T-helper 17 cell (primary cell): ENCODE measurements around the gene HOXA4. TPM values are rescaled to one million over a fixed set of nuclear protein-coding genes. Genes with fewer than 3 reads are reported as not detected.

Experiments used
- ATAC-seq: fragments of 150-1000 bp; cut with Tn5 transposase; 2 replicates; pipeline ENCODE4 v1.10.0; 2021; ENCODE audit warnings: mild to moderate bottlenecking, moderate library complexity
- DNase-seq, 3 donors: peaks; one replicate each; pipeline versions ENCODE4 v3.0.0 to v3.0.0-alpha.2; 2020 to 2021
- H3K9me3 ChIP-seq: one replicate; pipeline ENCODE4 v1.7.0; 2013; ENCODE audit warnings: low read length, mild to moderate bottlenecking; ENCODE audit not compliant: control insufficient read depth, poor library complexity, severe bottlenecking
- H3K27ac Mint-ChIP-seq: one replicate; pipeline ENCODE4 v1.8.0; 2022; ENCODE audit warnings: mild to moderate bottlenecking, moderate library complexity, mixed read lengths
- H3K27me3 Mint-ChIP-seq: one replicate; pipeline ENCODE4 v1.8.0; 2022; ENCODE audit warnings: mixed read lengths
- H3K36me3 Mint-ChIP-seq: one replicate; pipeline ENCODE4 v1.8.0; 2022; ENCODE audit warnings: low read depth, mixed read lengths
- H3K4me1 Mint-ChIP-seq: one replicate; pipeline ENCODE4 v1.8.0; 2022; ENCODE audit warnings: mild to moderate bottlenecking, mixed read lengths
- H3K4me3 Mint-ChIP-seq: one replicate; pipeline ENCODE4 v1.8.0; 2022; ENCODE audit warnings: mild to moderate bottlenecking, moderate library complexity, mixed read lengths
- total RNA-seq, 4 donors: library from RNA in 2 of 4; stranded (reverse) in 2 of 4; gene quantifications; one replicate each; pipeline ENCODE4 v1.2.3 and lab custom pipeline; 2022 to 2026

The HOXA4 gene
- total RNA-seq, 2 donors from 2014 or later, result 0.26 TPM; not detected in 1

DNA sequence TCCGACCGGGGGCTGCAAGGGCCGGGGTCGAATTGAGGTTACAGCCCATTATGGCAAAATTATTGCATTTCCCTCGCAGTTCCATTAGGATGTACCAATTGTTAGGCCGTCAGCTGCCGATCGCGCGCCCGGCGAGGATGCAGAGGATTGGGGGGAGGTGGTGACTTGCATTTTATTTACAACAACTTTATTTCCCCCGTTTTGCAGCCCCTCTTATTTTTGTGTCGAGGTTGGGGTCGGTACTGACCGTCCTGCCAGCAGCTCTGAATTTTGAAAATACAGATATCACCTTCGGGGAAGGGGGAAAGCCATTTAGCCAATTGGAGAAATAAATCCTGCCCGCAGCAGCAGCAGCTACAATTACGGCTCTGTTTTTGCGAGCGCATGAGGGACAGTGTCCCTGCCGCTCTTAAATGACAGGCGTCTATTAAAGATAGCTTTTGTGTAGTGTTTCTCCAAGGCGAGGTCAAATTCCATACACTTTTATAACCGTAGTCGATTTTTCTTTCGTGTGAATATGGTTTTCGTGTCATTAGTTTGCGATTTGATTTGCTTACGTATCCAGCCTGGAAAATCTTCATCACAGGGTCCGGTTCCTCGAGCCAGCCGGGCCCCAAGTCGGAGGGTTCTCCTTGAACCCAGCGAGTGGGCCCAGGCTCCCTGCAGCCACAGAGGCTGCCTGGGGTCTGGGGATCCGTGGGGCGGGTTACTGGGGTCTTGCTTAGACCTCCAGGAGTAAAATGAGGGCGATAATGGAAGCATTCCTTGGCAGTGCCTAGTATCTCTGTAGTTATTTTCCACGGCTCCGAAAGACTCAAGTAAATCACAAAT lies 13.6 kb upstream of the HOXA4 start:
- H3K4me3 Mint-ChIP-seq, result no peak overlapping the region
- H3K4me1 Mint-ChIP-seq, result peaks cover 10% of the 10 kb centered on the region
- H3K27ac Mint-ChIP-seq, result no peak overlapping the region
- H3K9me3 ChIP-seq, result no peaks in the 10 kb centered on the region
- no peak for DNase-seq
- ATAC-seq, result no peak
- H3K36me3 Mint-ChIP-seq, result peaks cover 2% of the 10 kb centered on the region
- H3K27me3 Mint-ChIP-seq, result peaks cover 64% of the 10 kb centered on the region

- H3K27me3 Mint-ChIP-seq, result peaks cover 62% of the 10 kb centered on the region
- DNase-seq (no peak), ATAC-seq (no peak)
- no peaks in the 10 kb centered on the region for H3K9me3 ChIP-seq
- H3K36me3 Mint-ChIP-seq, result peaks cover 2% of the 10 kb centered on the region
- peaks cover 10% of the 10 kb centered on the region for H3K4me1 Mint-ChIP-seq
- H3K27ac Mint-ChIP-seq, result no peak within 1 kb of the TSS
- H3K4me3 Mint-ChIP-seq, result no peak within 1 kb of the TSS
Observed at GRCh38 chr7:27143023-27143949, 12.7 kb upstream of the HOXA4 start, which contains the start of gene HOXA5. Gene HOXA5 (minus strand): TSS chr7:27143681. CDS start chr7:27143607, 74 bp downstream.

- no peak overlapping the region for H3K27ac Mint-ChIP-seq
- H3K36me3 Mint-ChIP-seq, result peaks cover 2% of the 10 kb centered on the region
- H3K4me3 Mint-ChIP-seq, result no peak overlapping the region
- H3K4me1 Mint-ChIP-seq, result peaks cover 6% of the 10 kb centered on the region
- DNase-seq, result no peak
- no peak for ATAC-seq
- no peaks in the 10 kb centered on the region for H3K9me3 ChIP-seq
- H3K27me3 Mint-ChIP-seq, result peaks cover 64% of the 10 kb centered on the region
Observed at GRCh38 chr7:27142580-27143022, 12.0 kb upstream of the HOXA4 start.

GRCh38 chr7:27141923-27142579 lies 11.5 kb upstream of the HOXA4 start:
- Mint-ChIP-seq H3K4me1 (peaks cover 6% of the 10 kb centered on the region), H3K36me3 (peaks cover 2% of the 10 kb centered on the region), H3K27me3 (peaks cover 64% of the 10 kb centered on the region), H3K4me3 (no peak overlapping the region), H3K27ac (no peak overlapping the region)
- ATAC-seq, result no peak
- no peak for DNase-seq
- H3K9me3 ChIP-seq, result peaks cover 2% of the 10 kb centered on the region

DNA sequence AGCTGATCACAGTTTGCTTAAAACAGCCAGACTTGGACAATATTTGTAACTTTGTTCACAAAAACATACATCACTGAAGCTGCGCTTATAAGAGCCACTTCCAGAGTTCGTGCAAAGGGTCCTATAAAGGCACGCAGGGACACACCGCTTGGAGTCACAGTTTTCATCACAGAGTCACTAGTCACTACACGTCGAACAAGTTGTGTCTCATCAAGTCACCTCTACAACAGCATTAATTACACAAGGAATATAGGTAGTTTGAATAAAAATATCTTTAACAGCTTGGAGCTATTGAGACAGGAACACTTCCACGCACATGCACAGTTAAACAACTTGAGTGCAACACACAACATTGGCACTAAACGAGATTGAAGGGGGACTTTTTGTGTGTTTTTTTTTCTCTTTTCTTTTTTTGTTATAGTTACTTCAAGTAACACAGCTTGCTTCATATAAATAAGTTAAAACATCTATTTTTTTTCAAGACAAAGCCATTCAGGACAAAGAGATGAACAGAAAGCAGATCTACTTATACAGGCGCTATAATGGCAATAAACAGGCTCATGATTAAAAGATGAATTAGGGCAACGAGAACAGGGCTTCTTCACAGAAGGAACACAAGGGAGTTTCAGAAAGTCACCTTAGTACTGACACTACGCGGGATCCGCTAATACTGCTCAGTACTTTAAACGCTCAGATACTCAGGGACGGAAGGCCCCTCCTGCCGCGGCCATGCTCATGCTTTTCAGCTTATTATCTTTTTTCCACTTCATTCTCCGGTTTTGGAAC lies 10.8 kb upstream of the HOXA4 start:
- Mint-ChIP-seq H3K27me3 (peaks cover 64% of the 10 kb centered on the region), H3K36me3 (no peaks in the 10 kb centered on the region), H3K27ac (no peak overlapping the region), H3K4me1 (peaks cover 4% of the 10 kb centered on the region), H3K4me3 (no peak overlapping the region)
- no peak for ATAC-seq
- peaks cover 2% of the 10 kb centered on the region for H3K9me3 ChIP-seq
- DNase-seq, result no peak

DNA sequence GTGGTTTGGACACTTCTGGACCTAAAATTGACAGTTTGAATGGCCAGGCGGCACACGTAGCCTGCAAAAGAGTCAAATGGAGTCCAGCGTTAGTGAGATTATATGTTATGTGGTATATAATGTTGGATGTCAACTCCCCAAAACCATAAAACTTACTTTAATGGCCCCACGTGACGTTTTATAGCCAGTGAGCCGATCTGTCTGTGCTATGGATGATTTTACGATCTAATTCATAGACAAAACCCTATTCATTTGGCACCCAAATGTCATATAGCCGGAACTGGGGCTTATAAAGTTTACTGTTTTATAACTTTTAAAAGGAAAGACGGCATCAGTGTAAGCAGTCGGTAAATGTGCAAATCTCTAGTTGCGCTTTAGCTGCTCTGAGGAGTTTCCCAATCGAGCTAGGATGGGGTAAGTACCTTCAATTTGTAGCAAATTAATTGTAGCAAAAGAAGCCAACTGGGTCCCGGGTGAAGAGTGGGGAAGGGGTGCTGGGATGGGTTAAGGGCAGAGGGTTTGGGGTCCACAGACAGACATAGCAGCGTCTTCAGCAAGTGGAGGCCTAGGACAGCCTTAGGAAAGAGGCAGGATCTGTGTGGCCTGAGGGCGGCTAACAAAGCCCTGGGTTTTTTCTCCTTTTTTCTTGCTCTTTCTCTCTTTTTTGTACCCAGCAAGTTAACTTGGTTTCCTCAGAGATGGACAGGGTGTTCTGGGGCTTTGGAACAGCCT lies 9.7 kb upstream of the HOXA4 start:
- no peak for DNase-seq
- H3K9me3 ChIP-seq, result peaks cover 2% of the 10 kb centered on the region
- peaks cover 6% of the 10 kb centered on the region for H3K4me1 Mint-ChIP-seq
- H3K36me3 Mint-ChIP-seq, result no peaks in the 10 kb centered on the region
- peaks cover 64% of the 10 kb centered on the region for H3K27me3 Mint-ChIP-seq
- no peak overlapping the region for H3K4me3 Mint-ChIP-seq
- ATAC-seq, result no peak
- no peak overlapping the region for H3K27ac Mint-ChIP-seq

DNA sequence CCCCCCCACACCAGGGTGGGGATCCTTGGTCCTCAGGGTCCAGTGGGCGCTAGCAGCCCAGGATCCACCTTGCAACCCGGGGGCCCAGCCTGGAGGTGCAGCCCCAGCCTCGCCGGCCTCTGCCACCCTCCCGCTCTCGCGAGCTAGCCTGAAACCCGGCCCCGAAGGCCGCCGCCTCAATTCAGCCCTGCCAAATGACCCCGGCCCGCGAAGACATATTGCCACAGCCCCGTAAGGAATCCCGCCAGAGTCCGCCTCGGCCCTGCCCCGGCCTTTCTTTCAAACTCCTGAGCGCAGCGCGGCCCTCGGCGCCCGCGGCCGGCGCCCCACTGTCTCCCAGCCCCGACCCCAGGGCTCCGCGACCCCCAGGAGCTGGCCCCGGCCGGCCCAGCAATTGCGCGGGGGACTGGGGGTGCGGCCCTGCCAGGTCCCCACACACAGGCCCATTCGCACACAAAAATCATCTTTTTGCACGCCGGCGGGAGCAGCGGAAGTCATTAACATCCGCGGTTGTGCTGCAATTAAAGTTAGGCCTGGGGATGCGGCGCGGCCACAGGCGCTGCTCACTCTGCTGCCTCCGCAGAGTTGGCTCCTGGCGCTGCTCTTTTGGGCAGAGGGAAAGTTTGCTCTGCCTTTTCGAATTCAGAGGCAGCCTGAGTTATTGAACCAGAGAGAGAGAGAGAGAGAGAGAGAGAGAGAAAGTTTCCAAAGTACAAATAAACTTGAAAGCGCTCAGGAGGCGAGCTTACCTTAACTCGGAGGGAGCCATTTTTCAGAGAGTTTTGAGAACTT lies 9.0 kb upstream of the HOXA4 start:
- Mint-ChIP-seq H3K4me1 (peaks cover 6% of the 10 kb centered on the region), H3K27me3 (peaks cover 67% of the 10 kb centered on the region), H3K36me3 (no peaks in the 10 kb centered on the region), H3K4me3 (no peak overlapping the region), H3K27ac (no peak overlapping the region)
- ATAC-seq, result no peak
- peaks cover 2% of the 10 kb centered on the region for H3K9me3 ChIP-seq
- no peak for DNase-seq

DNA sequence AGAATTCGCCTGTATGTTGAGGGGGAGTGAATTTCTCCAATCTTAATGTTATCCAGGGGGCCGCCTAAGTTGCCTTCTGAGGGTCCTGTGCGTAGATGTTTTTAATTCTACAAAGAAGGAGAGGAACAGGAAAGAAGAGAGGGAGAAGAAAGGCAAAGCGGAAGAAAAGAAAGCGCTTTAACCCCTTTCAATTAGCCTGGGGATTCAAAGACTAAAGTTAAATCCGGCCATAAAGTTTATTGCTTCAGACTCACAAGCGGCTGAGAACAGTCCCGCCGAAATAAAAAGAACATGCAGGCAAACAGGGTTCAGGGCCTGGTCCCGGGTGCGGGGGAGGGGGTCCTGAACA lies 8.4 kb upstream of the HOXA4 start:
- Mint-ChIP-seq H3K4me3 (no peak overlapping the region), H3K27ac (no peak overlapping the region), H3K27me3 (peaks cover 73% of the 10 kb centered on the region), H3K4me1 (peaks cover 6% of the 10 kb centered on the region), H3K36me3 (no peaks in the 10 kb centered on the region)
- H3K9me3 ChIP-seq, result peaks cover 2% of the 10 kb centered on the region
- no peak for DNase-seq
- ATAC-seq, result no peak

GRCh38 chr7:27138472-27138871 lies 7.9 kb upstream of the HOXA4 start:
- H3K27me3 Mint-ChIP-seq, result peaks cover 78% of the 10 kb centered on the region

GRCh38 chr7:27137640-27138315 lies 7.2 kb upstream of the HOXA4 start:
- H3K4me3 Mint-ChIP-seq, result no peak overlapping the region
- H3K27me3 Mint-ChIP-seq, result peaks cover 79% of the 10 kb centered on the region
- DNase-seq, result no peak
- H3K36me3 Mint-ChIP-seq, result no peaks in the 10 kb centered on the region
- peaks cover 6% of the 10 kb centered on the region for H3K4me1 Mint-ChIP-seq
- no peak for ATAC-seq
- no peak overlapping the region for H3K27ac Mint-ChIP-seq
- H3K9me3 ChIP-seq, result peaks cover 2% of the 10 kb centered on the region

More at GRCh38 chr7:27138472-27138871, 7.9 kb upstream of the HOXA4 start:
- H3K27ac Mint-ChIP-seq, result no peak overlapping the region
- peaks cover 6% of the 10 kb centered on the region for H3K4me1 Mint-ChIP-seq
- H3K4me3 Mint-ChIP-seq, result no peak overlapping the region
- H3K36me3 Mint-ChIP-seq, result no peaks in the 10 kb centered on the region
- ATAC-seq (no peak), DNase-seq (no peak)
- H3K9me3 ChIP-seq, result peaks cover 2% of the 10 kb centered on the region

GRCh38 chr7:27134392-27134791 lies 3.8 kb upstream of the HOXA4 start:
- H3K27ac Mint-ChIP-seq, result no peak overlapping the region
- no peak overlapping the region for H3K4me3 Mint-ChIP-seq
- peaks cover 2% of the 10 kb centered on the region for H3K9me3 ChIP-seq
- DNase-seq, result no peak
- ATAC-seq, result no peak
- H3K27me3 Mint-ChIP-seq, result peaks cover 73% of the 10 kb centered on the region
- no peaks in the 10 kb centered on the region for H3K36me3 Mint-ChIP-seq
- peaks cover 2% of the 10 kb centered on the region for H3K4me1 Mint-ChIP-seq
